ENCODE results near the gene CYBC1.

GRCh38 chr17:82419540-82419939, 31.0 kb downstream of the CYBC1 start:
- no peak for TF ChIP-seq POLR2AphosphoS5 (IDR thresholded peaks at IDR 0.05; ENCODE audit: low read depth, low read length)
- TF ChIP-seq POLR2A (IDR thresholded peaks at IDR 0.05; ENCODE audit: low read depth, low read length), result no peak
- no peak for TF ChIP-seq TAF1 (IDR thresholded peaks at IDR 0.05; ENCODE audit: borderline replicate concordance, low read depth, low read length)

All from GM12892 (cell line).